C4-2B (cell line): ENCODE results near the gene SLC4A2.

Experiments
- H3K27ac ChIP-seq: fragments of 450-650 bp; 2 replicates; pipeline ENCODE4 v1.5.1; 2017
- ZFX ChIP-seq: fragments of 450-650 bp; IDR thresholded peaks from 2 replicates; pipeline ENCODE4 v1.6.1; 2017
- TF ChIP-seq, protein P1 (sequence below): fragments of 450-650 bp; conservative IDR thresholded peaks from 2 replicates; pipeline ENCODE4 v1.5.1; 2017; ENCODE audit warnings: mild to moderate bottlenecking

The SLC4A2 gene

DNA sequence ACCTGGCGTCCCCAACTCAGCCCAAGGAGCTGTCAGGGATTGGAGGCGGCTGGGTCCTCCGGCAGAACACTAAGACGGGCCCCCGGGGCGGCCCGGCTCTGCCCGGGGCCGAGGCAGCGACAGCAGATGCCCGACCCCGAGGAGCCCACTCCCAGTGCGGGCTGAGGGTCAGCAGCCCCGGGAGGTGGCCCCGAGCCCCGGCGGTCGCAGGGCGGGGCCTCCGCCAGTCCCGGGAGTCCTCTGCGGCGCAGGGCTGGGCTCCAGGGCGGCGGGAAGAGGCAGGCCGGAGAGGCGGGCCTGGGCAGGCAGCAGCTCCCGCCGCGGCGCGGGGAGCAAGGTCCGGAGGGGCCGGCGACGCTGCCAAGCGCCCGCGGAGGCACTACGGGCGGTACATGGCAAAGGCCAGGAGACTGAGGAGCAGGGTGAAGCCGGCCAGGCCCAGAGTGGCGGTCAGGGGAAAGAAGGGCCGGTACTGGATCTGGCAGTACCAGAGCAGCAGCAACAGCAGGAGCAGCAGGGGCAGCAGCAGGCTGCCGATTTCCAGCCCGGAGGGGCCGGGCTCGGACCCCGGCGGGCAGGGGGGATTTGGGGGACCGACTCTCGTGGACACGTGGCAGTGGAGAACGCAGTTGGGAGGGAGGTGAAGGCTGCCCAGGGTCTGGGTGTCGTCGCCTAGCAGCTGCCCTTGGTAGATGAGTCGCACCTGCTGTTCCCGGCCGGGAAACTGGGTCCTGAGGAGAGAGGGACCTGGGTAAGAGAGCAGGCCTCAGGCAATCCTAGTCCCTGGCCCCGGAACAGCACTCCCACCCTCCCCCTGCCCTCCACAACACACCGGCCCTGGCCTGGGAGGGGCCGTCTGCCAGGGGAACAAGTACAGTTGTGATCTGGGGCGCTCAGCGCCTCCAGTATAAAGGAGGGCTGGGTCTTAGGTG, 22.0 kb downstream of the SLC4A2 start:
- TF ChIP-seq, protein P1, sequence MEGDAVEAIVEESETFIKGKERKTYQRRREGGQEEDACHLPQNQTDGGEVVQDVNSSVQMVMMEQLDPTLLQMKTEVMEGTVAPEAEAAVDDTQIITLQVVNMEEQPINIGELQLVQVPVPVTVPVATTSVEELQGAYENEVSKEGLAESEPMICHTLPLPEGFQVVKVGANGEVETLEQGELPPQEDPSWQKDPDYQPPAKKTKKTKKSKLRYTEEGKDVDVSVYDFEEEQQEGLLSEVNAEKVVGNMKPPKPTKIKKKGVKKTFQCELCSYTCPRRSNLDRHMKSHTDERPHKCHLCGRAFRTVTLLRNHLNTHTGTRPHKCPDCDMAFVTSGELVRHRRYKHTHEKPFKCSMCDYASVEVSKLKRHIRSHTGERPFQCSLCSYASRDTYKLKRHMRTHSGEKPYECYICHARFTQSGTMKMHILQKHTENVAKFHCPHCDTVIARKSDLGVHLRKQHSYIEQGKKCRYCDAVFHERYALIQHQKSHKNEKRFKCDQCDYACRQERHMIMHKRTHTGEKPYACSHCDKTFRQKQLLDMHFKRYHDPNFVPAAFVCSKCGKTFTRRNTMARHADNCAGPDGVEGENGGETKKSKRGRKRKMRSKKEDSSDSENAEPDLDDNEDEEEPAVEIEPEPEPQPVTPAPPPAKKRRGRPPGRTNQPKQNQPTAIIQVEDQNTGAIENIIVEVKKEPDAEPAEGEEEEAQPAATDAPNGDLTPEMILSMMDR = no peak
- peak; percentile 61; the same call in 1 of the 2 replicates for TF ChIP-seq ZFX
- H3K27ac ChIP-seq = peak overlapping the region; percentile 98

DNA sequence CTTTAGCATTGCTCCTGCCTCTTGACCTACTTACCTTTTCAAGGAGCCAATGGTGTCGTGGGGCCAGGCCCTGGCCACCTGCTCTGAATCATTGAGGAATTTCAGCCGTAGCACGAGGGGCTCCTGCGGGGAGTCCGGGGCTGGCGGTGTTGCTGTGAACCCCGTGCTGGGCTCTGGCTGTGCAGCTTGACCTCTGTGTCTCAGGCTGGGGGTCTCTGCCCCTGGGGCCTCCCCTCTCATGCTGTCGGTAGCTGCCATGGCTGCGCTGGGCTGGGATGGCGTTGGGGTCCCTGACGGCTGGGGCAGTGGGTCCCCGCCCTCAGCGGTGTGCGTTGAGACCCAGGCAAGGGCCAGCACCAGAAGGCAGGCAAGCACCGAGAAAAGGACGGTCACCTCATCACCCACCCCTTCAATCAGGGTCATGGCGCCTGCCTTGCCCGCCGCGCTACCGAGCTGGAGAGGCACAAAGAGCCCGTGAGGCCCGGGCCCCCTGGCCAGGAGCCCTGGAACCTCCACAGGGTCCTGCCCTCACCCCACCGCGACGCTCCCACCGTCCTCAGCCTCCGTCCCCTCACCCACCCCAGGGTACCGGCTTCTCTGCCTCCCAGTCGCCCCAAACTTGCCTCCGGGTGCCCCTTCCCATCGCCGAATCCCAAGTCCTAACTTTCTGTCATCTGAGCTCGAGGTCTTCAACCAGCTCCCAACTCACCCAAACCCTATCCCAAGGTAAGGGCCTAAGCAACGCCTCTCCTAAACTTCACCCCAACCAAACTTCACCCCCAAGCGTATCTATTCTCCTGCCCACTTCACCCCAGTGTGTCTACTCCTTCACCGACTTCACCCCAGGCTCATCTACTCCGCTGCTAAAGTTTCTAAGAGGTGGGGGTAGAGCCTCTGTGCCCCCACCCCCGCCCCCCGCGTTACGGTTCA, 23.0 kb downstream of the SLC4A2 start:
- TF ChIP-seq ZFX = no peak
- TF ChIP-seq, protein P1 = no peak
- peak overlapping the region; percentile 98 for H3K27ac ChIP-seq

DNA sequence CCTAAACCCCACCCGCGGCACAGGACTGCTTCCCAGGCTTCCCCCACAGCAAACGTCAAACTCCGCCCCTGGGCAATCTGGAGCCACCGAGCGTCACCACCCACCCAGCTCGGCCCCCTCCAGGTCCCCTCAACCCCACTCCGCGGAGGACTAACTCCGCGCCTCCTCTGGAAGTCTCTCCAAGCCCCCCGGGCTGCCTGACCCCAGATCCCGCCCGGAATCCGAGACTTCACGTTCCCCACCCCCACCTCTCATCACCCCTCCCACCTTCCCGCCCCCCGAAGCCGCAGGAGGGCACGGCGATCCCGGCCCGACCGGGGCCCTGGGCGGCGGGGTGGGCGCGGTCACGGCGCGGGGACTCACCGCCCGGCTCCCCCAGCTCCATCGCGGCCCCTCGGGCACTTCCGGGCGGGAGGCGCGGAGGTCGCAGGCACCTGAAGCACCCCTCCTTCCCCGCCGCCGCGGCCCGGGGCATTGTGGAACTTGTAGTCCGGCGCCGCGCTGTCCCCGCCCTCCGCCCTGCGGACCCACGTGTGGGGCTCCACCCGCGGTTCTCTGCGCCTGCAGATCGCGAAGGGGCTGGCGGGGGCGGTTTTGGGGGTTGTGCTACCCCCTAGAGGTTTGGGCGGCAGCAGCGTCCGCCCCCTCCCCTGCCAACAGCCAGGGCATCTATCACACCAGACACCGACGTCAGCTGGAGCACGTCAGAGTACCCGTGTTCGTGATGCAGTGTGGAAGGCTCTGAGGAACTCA, 23.9 kb downstream of the SLC4A2 start, which contains the start of gene TMUB1:
TSS of gene TMUB1 (minus strand) at position 423 of the 753 bp plus-strand sequence. CDS start 930 bp downstream, outside the sequence.
- no peak for TF ChIP-seq ZFX
- TF ChIP-seq, protein P1 = no peak
- peak within 1 kb of the TSS; percentile 98 for H3K27ac ChIP-seq

DNA sequence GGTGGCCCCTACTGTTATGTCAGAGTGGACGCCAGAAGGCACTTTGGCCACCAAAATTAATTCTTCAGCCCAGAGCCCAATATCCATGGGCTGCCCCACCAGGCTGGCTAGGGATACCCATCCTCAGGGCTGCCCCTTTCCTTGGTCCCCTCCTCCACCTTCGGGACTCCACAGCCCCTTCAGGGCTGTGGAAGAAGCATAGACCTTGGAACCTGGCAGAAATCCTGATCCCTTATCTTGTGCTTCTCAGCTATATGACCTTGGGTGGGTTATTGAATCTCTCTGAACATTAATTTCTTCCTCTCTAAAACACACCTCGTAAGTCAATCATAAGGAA, 24.4 kb downstream of the SLC4A2 start:
- TF ChIP-seq, protein P1 = no peak
- TF ChIP-seq ZFX = no peak
- H3K27ac ChIP-seq = peak overlapping the region; percentile 98

DNA sequence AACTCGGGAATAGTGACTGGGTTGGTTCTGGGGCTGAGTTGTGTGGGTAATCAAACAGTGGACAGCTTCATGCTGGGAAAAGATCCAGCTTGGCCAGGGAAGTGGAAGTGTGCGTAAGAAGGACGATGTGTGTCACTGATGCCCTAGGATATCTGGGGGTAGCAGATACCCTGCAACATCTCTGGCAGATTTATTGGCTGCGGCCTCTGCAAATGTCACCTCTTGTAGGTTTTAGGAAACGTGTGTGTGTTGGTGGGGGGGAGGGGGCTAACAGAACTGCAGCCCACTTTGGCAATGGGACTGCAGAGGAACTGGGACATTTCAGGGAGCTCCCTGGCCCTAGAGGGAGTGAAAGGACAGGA, 25.9 kb downstream of the SLC4A2 start:
- peak overlapping the region; percentile 96 for H3K27ac ChIP-seq
- no peak for TF ChIP-seq ZFX
- TF ChIP-seq, protein P1 = no peak

DNA sequence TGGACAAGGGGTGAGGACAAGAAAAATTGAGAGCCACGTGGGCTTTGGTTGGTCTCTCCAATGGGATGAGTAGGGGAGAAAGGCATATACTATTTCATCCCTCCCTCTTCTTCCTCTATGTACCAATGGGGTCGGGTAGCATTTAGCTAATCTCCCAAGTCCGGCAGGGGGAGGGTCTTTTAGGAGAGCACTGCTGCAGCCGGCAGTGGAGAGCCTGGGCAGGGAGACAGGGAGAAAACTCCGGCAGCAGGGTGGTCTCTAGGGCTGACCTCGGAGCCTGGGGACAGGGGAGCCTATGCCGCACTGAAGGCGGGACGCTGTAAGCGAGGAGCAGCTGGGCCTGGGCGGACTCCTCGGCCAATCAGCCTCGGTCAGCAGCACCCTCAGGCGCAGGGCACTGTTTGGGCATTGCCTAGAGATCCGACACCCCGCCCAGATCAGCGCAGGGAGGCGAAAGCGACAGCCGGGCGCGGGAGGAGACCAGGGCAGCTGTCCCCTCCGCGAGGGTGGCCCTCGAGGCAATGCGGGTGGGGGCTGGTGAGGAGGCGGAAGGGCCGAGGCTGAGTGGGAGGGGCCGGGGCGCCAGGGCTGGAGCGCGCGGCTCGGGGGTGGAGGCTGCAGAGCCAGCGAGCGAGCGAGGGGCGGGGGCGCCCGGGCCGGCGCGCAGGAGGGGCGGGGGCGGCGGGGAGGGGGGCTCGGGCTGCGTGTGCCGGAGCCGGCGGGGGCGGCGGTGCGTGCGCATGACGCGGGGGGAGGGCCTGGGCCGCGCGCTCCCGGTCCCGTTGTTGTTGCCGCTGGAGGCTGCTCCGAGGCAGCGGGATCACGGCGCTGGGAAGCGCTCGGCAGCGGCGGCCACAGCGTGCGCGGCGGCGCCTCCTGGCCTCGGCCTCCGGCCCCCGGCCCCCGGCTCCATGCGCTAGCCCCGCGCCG, 26.6 kb downstream of the SLC4A2 start, which contains the start of gene AGAP3:
TSS of gene AGAP3 (plus strand) at position 785 of the 930 bp plus-strand sequence. CDS start 267 bp downstream, outside the sequence.
- TF ChIP-seq, protein P1 = no peak
- TF ChIP-seq ZFX = no peak
- peak within 1 kb of the TSS; percentile 96 for H3K27ac ChIP-seq
